ENCODE results near the gene RAB9B. TPM values are rescaled to one million over a fixed set of nuclear protein-coding genes. Genes with fewer than 3 reads are reported as not detected.

RAB9B gene
- total RNA-seq, 1 experiment from 2014 or later: 0.31 TPM

- no peak overlapping the region for H3T11ph ChIP-seq (ENCODE audit: low read length)
- no peak overlapping the region for H3K4me2 ChIP-seq (ENCODE audit: insufficient read depth, insufficient read length, low read length)
- H3K79me2 ChIP-seq (ENCODE audit: insufficient read depth, low read length): no peaks in the 10 kb centered on the region
- H3K23me2 ChIP-seq (ENCODE audit: insufficient read length, low read depth, low read length, poor library complexity, severe bottlenecking): no peaks in the 10 kb centered on the region
- H3K36me3 Mint-ChIP-seq (ENCODE audit: insufficient read depth in 1 of 3, low read depth in 3 of 3): no peaks in the 10 kb centered on the region
- H2AFZ ChIP-seq (ENCODE audit: low read length): no peak overlapping the region
- H3K27me3 Mint-ChIP-seq (ENCODE audit: low read depth): peaks cover 8% of the 10 kb centered on the region
- H4K5ac ChIP-seq (ENCODE audit: insufficient read length, low read depth, low read length): no peak overlapping the region
- no peak overlapping the region for H4K8ac ChIP-seq (replicated peaks; ENCODE audit: insufficient read length, low read depth, low read length)
- H3K4me1 Mint-ChIP-seq: no peaks in the 10 kb centered on the region
- no peak for DNase-seq
- H2BK5ac ChIP-seq (ENCODE audit: insufficient read length, low read length): no peak overlapping the region
- H3K27ac Mint-ChIP-seq: no peak overlapping the region
- no peak overlapping the region for H3K27ac ChIP-seq (ENCODE audit: insufficient read length, low read depth, low read length)
- H3K9me3 Mint-ChIP-seq: peaks cover 0 to 37% of the 10 kb centered on the region in 2 experiments; a peak in 3 of 5 replicates
- H3K14ac ChIP-seq (ENCODE audit: insufficient read depth, low read length): no peak overlapping the region
- H2AK5ac ChIP-seq (ENCODE audit: insufficient read length, low read length): no peak overlapping the region
- no peak overlapping the region for H3K4ac ChIP-seq (ENCODE audit: low read depth, low read length)
- no CpG with 5 or more reads among the region's 1 CpG for WGBS (ENCODE audit: extremely low coverage, insufficient read length, low lambda C conversion rate)
- no peaks in the 10 kb centered on the region for H3K9me3 ChIP-seq (ENCODE audit: control insufficient read depth, low read depth, low read length)
- no peak overlapping the region for H4K91ac ChIP-seq (ENCODE audit: insufficient read length, low read depth, low read length)
- H2BK120ac ChIP-seq (ENCODE audit: low read depth, low read length, poor library complexity, severe bottlenecking): no peak overlapping the region
- no peak overlapping the region for H2BK20ac ChIP-seq (ENCODE audit: low read depth, low read length, poor library complexity, severe bottlenecking)
- no peaks in the 10 kb centered on the region for H3K4me1 ChIP-seq (ENCODE audit: insufficient read depth, low read length)
- H3K23ac ChIP-seq (ENCODE audit: insufficient read length, low read depth, low read length): no peak overlapping the region
- no peak overlapping the region for H3K56ac ChIP-seq (ENCODE audit: insufficient read length, low read depth, low read length)
- H2BK15ac ChIP-seq (ENCODE audit: low read depth, low read length): no peak overlapping the region
- no peak for TF ChIP-seq CTCF (conservative IDR thresholded peaks at IDR 0.05)
- H3K18ac ChIP-seq (ENCODE audit: insufficient read length, low read depth, low read length): no peak overlapping the region
- H3K4me3 Mint-ChIP-seq: no peak overlapping the region
- no peak overlapping the region for H3K9ac ChIP-seq (ENCODE audit: extremely low read depth, insufficient read length, low read length)
- no peak overlapping the region for H2BK12ac ChIP-seq (ENCODE audit: insufficient read length, low read depth, low read length)
- no peaks in the 10 kb centered on the region for H4K20me1 ChIP-seq (ENCODE audit: control insufficient read depth, insufficient read depth, insufficient read length)
- no peaks in the 10 kb centered on the region for H3K27me3 ChIP-seq (ENCODE audit: insufficient read depth, low read length)
- H3K79me1 ChIP-seq (ENCODE audit: insufficient read depth, low read depth, low read length, poor library complexity, severe bottlenecking): no peaks in the 10 kb centered on the region
These were observed 17.5 kb upstream of the RAB9B start for GRCh38 chrX:103849558-103849957.
